Measurements from ENCODE around the gene ST6GALNAC2.

Gene ST6GALNAC2

GRCh38 chr17:76586741-76587487 lies 1.3 kb upstream of the ST6GALNAC2 start (continued):
- TF ChIP-seq ZNF792 (tag by site-specific recombination; IDR thresholded peaks at IDR 0.05), result no peak
- TF ChIP-seq ZNF324 (tag by site-specific recombination; IDR thresholded peaks at IDR 0.05), result peak; percentile 16; the same call in 1 of the 2 replicates
- TF ChIP-seq OVOL3 (tag by site-specific recombination; IDR thresholded peaks at IDR 0.05), result no peak
- no peak for TF ChIP-seq MZF1 (tag by site-specific recombination; IDR thresholded peaks at IDR 0.05; ENCODE audit: borderline replicate concordance)
- no peak for TF ChIP-seq ZNF670 (tag by site-specific recombination; IDR thresholded peaks at IDR 0.05; ENCODE audit: low read depth)
- no peak for TF ChIP-seq ZNF132 (tag by site-specific recombination; IDR thresholded peaks at IDR 0.05; ENCODE audit: borderline replicate concordance)
- peak; percentile 68 for TF ChIP-seq ZBTB8A (tag by site-specific recombination; IDR thresholded peaks at IDR 0.05)
- TF ChIP-seq GFI1B (tag by site-specific recombination; IDR thresholded peaks at IDR 0.05), result 0 out of 2 replicates have a peak, but pooled peaks have one; percentile 20
- TF ChIP-seq, protein P1, sequence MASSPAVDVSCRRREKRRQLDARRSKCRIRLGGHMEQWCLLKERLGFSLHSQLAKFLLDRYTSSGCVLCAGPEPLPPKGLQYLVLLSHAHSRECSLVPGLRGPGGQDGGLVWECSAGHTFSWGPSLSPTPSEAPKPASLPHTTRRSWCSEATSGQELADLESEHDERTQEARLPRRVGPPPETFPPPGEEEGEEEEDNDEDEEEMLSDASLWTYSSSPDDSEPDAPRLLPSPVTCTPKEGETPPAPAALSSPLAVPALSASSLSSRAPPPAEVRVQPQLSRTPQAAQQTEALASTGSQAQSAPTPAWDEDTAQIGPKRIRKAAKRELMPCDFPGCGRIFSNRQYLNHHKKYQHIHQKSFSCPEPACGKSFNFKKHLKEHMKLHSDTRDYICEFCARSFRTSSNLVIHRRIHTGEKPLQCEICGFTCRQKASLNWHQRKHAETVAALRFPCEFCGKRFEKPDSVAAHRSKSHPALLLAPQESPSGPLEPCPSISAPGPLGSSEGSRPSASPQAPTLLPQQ (tag by site-specific recombination; IDR thresholded peaks at IDR 0.05), result peak; percentile 49; the same call in 1 of the 2 replicates
- TF ChIP-seq ZNF521 (tag by site-specific recombination; IDR thresholded peaks at IDR 0.05), result no peak
- TF ChIP-seq ZNF658 (tag by site-specific recombination; IDR thresholded peaks at IDR 0.05), result no peak
- TF ChIP-seq REST (tag by site-specific recombination; IDR thresholded peaks at IDR 0.05), result no peak
- TF ChIP-seq ZNF513 (tag by site-specific recombination; IDR thresholded peaks at IDR 0.05), result no peak
- no peak for TF ChIP-seq ZNF626 (tag by site-specific recombination; IDR thresholded peaks at IDR 0.05)
- TF ChIP-seq ZNF544 (tag by site-specific recombination; IDR thresholded peaks at IDR 0.05), result no peak
- TF ChIP-seq ZNF274 (IDR thresholded peaks at IDR 0.05; ENCODE audit: low read length), result no peak
- no peak for TF ChIP-seq ZNF274 (tag by site-specific recombination; IDR thresholded peaks at IDR 0.05; ENCODE audit: borderline replicate concordance)
- peak; percentile 80 for TF ChIP-seq ZNF639 (tag by site-specific recombination; IDR thresholded peaks at IDR 0.05)
- no peak for TF ChIP-seq ZFP3 (tag by site-specific recombination; IDR thresholded peaks at IDR 0.05; ENCODE audit: low read depth)
- TF ChIP-seq, protein P2, sequence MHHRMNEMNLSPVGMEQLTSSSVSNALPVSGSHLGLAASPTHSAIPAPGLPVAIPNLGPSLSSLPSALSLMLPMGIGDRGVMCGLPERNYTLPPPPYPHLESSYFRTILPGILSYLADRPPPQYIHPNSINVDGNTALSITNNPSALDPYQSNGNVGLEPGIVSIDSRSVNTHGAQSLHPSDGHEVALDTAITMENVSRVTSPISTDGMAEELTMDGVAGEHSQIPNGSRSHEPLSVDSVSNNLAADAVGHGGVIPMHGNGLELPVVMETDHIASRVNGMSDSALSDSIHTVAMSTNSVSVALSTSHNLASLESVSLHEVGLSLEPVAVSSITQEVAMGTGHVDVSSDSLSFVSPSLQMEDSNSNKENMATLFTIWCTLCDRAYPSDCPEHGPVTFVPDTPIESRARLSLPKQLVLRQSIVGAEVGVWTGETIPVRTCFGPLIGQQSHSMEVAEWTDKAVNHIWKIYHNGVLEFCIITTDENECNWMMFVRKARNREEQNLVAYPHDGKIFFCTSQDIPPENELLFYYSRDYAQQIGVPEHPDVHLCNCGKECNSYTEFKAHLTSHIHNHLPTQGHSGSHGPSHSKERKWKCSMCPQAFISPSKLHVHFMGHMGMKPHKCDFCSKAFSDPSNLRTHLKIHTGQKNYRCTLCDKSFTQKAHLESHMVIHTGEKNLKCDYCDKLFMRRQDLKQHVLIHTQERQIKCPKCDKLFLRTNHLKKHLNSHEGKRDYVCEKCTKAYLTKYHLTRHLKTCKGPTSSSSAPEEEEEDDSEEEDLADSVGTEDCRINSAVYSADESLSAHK (tag by site-specific recombination; IDR thresholded peaks at IDR 0.05), result no peak
- peak; percentile 30; the same call in 1 of the 2 replicates for TF ChIP-seq ZFP69B (tag by site-specific recombination; IDR thresholded peaks at IDR 0.05)
- no peak for TF ChIP-seq ZNF341 (tag by site-specific recombination; IDR thresholded peaks at IDR 0.05; ENCODE audit: low read depth)
- TF ChIP-seq ZIC2 (tag by site-specific recombination; IDR thresholded peaks at IDR 0.05), result peak; percentile 92
- TF ChIP-seq, protein P3, sequence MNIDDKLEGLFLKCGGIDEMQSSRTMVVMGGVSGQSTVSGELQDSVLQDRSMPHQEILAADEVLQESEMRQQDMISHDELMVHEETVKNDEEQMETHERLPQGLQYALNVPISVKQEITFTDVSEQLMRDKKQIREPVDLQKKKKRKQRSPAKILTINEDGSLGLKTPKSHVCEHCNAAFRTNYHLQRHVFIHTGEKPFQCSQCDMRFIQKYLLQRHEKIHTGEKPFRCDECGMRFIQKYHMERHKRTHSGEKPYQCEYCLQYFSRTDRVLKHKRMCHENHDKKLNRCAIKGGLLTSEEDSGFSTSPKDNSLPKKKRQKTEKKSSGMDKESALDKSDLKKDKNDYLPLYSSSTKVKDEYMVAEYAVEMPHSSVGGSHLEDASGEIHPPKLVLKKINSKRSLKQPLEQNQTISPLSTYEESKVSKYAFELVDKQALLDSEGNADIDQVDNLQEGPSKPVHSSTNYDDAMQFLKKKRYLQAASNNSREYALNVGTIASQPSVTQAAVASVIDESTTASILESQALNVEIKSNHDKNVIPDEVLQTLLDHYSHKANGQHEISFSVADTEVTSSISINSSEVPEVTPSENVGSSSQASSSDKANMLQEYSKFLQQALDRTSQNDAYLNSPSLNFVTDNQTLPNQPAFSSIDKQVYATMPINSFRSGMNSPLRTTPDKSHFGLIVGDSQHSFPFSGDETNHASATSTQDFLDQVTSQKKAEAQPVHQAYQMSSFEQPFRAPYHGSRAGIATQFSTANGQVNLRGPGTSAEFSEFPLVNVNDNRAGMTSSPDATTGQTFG (tag by site-specific recombination; IDR thresholded peaks at IDR 0.05; ENCODE audit: borderline replicate concordance), result no peak
- TF ChIP-seq, protein P4, sequence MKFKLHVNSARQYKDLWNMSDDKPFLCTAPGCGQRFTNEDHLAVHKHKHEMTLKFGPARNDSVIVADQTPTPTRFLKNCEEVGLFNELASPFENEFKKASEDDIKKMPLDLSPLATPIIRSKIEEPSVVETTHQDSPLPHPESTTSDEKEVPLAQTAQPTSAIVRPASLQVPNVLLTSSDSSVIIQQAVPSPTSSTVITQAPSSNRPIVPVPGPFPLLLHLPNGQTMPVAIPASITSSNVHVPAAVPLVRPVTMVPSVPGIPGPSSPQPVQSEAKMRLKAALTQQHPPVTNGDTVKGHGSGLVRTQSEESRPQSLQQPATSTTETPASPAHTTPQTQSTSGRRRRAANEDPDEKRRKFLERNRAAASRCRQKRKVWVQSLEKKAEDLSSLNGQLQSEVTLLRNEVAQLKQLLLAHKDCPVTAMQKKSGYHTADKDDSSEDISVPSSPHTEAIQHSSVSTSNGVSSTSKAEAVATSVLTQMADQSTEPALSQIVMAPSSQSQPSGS (tag by site-specific recombination; IDR thresholded peaks at IDR 0.05; ENCODE audit: low read depth), result no peak
